PC-9 (cell line): ENCODE measurements around the gene VASH2.

Source experiments
- EZH2 ChIP-seq: fragments of 200-600 bp; sonication (generic); IDR thresholded peaks from 2 replicates; pipeline ENCODE4 v1.8.0; 2017; ENCODE audit warnings: antibody characterized with exemption, low read depth
- TF ChIP-seq, protein P1 (sequence below): fragments of 200-600 bp; sonication (generic); conservative IDR thresholded peaks from 2 replicates; pipeline ENCODE4 v1.6.1; 2017; ENCODE audit warnings: mixed run types, antibody characterized with exemption, mild to moderate bottlenecking, moderate library complexity

DNA sequence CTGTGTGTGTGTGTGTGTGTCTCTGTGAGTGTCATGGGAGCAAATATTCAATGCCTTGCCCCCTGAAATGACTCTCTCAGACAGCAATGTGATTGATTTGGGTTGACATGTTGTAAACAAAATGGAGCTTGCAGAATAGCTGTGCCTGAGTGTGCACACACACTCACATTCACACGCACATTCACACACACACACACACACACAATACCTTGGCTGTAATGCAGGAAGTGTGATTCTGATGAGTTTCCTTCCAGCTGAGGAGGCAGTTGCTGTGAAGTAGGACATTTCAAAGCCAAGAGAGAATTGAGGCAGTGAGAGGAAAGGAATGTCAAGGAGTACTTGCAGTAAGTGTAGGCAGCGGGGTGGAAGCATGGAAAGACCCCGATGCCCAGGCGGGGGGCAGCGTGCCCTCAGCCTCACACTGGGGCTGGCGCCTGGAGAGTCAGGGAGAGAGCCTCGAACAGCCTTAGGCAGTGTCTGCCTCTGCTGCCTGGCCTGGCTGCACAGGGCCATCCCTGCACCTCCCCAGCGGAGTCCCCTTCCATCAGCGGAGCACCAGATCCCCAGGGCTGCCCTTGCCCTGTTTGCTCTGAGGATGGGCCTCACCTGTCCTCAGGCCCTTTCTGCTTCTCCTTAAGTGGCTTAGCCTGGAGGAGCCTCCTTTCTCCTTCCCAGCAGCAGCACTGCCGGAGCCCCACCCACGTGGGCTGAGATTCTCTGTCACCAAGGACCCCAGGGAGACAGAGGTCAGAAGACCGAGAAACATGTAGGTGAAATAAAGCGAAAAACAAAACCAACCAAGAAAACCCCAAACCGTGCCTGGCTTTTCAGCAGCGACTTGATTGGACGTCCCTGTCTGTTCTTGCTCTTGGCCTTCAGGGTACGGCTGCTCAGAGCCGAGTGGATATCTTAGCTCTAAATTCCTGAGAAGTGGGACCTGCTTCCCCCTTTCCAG, 9.2 kb downstream of the VASH2 start:
- TF ChIP-seq, protein P1, sequence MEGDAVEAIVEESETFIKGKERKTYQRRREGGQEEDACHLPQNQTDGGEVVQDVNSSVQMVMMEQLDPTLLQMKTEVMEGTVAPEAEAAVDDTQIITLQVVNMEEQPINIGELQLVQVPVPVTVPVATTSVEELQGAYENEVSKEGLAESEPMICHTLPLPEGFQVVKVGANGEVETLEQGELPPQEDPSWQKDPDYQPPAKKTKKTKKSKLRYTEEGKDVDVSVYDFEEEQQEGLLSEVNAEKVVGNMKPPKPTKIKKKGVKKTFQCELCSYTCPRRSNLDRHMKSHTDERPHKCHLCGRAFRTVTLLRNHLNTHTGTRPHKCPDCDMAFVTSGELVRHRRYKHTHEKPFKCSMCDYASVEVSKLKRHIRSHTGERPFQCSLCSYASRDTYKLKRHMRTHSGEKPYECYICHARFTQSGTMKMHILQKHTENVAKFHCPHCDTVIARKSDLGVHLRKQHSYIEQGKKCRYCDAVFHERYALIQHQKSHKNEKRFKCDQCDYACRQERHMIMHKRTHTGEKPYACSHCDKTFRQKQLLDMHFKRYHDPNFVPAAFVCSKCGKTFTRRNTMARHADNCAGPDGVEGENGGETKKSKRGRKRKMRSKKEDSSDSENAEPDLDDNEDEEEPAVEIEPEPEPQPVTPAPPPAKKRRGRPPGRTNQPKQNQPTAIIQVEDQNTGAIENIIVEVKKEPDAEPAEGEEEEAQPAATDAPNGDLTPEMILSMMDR: no peak
- TF ChIP-seq EZH2: no peak
